Adipocyte (in vitro differentiated cells): Measurements from ENCODE around the gene MAST3.

ENCODE experiments used
- DNase-seq: peaks from one replicate; pipeline ENCODE4 v3.0.0-alpha.2; 2015; ENCODE audit warnings: low read depth
- H3K27me3 ChIP-seq: replicated peaks from 2 replicates; pipeline ENCODE4 v1.7.0; 2013; ENCODE audit warnings: mild to moderate bottlenecking, low read length, moderate library complexity; ENCODE audit not compliant: control insufficient read depth, insufficient read depth
- H3K36me3 ChIP-seq: 2 replicates; pipeline ENCODE4 v1.7.0; 2013; ENCODE audit warnings: low read length, mild to moderate bottlenecking, moderate library complexity; ENCODE audit not compliant: control insufficient read depth, insufficient read depth, severe bottlenecking
- H3K4me1 ChIP-seq: 2 replicates; pipeline ENCODE4 v1.7.0; 2013; ENCODE audit warnings: mild to moderate bottlenecking, low read length, moderate library complexity; ENCODE audit not compliant: control insufficient read depth, insufficient read depth
- H3K4me3 ChIP-seq: 2 replicates; pipeline ENCODE4 v1.7.0; 2013; ENCODE audit warnings: mild to moderate bottlenecking, low read length, moderate library complexity
- H3K9ac ChIP-seq: 2 replicates; pipeline ENCODE4 v1.7.0; 2013; ENCODE audit warnings: mild to moderate bottlenecking, low read length, moderate library complexity
- H3K9me3 ChIP-seq: 2 replicates; pipeline ENCODE4 v1.7.0; 2013; ENCODE audit warnings: mild to moderate bottlenecking, low read length, moderate library complexity; ENCODE audit not compliant: control insufficient read depth

Gene MAST3

DNA sequence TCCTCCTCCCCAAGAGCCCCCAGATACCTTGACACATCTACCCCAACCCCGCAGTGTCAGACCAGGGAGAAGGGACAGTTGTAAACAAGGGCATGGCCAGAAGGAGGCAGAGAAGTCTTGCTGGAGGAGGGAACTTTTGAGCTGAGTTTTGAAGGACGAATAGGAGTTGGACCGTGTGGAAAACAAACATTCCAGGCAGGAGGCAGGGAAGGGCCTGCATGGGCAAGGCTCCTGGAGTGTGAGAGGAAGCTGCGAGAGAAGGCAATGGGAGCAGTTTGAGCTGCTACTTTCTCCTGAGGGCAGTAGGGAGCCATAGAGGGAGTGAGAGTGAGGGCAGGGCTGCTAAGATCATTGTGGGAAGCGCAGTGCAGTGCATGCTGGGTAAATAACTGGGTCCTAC lies 34.1 kb upstream of the MAST3 start:
- H3K4me3 ChIP-seq = no peak overlapping the region
- H3K36me3 ChIP-seq = no peaks in the 10 kb centered on the region
- H3K9me3 ChIP-seq = no peaks in the 10 kb centered on the region
- H3K27me3 ChIP-seq = peaks cover 14% of the 10 kb centered on the region
- no peak for DNase-seq
- no peak overlapping the region for H3K9ac ChIP-seq
- no peaks in the 10 kb centered on the region for H3K4me1 ChIP-seq

DNA sequence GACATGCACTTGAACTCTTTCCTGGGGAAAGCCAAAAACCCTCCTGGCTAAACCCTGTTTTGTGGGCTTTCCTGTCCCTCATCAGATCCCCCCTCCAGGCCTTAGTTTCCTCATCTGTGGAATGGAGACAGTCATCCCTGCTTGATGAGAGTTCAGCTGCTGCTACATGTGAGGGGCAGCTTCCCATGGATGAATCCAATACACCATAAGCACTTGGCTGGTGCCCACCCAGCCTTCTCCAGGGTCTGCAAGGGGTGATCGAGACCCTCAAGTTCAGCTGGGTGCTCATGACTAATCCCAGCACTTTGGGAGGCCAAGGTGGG lies 32.4 kb upstream of the MAST3 start:
- no peaks in the 10 kb centered on the region for H3K36me3 ChIP-seq
- H3K9ac ChIP-seq = no peak overlapping the region
- DNase-seq = no peak
- no peaks in the 10 kb centered on the region for H3K9me3 ChIP-seq
- peaks cover 24% of the 10 kb centered on the region for H3K27me3 ChIP-seq
- no peak overlapping the region for H3K4me3 ChIP-seq
- H3K4me1 ChIP-seq = no peaks in the 10 kb centered on the region

DNA sequence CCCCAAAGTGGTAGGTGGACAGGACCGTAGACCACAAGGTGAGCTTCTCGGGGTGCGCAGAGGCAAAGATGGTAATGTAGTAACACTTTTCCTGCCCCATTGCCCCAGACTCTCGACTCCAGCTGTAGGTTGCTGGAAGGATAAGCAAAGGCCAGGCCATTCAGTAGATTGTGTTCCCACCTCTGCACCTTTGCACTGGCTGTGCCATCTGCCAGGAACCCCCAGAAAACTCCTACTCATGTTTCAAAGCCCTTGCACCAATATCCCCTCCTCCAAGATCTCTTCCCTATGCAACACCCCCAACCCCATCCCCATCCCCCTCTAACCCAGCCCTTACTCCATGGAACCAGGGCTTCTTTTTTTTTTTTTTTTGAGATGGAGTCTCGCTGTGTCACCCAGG lies 29.2 kb upstream of the MAST3 start:
- Histone ChIP-seq H3K4me3 (no peak overlapping the region), H3K4me1 (no peaks in the 10 kb centered on the region), H3K9me3 (no peaks in the 10 kb centered on the region), H3K9ac (no peak overlapping the region), H3K36me3 (no peaks in the 10 kb centered on the region), H3K27me3 (peaks cover 33% of the 10 kb centered on the region)
- DNase-seq = no peak

DNA sequence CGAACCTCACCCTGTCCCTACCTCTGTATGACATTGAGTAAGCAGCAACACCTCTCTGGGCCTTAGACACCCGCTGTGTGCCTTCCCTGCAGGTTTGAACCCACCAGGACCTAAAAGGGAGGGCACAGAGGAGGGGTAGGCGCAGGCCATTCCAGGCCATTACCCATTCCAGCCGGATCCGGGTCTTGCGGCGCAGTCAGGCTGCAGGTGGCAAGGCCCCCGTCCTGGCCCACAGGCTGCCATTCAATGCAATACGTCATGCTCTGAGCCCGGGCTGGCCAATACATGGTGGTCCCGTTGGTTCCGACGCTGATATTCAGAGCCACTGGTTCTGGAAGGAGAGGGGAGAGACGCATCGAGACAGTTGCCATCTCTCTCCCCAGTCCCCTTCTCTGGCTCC lies 28.2 kb upstream of the MAST3 start:
- Histone ChIP-seq H3K27me3 (peaks cover 29% of the 10 kb centered on the region), H3K9ac (no peak overlapping the region), H3K4me3 (no peak overlapping the region), H3K4me1 (no peaks in the 10 kb centered on the region), H3K9me3 (no peaks in the 10 kb centered on the region), H3K36me3 (no peaks in the 10 kb centered on the region)
- DNase-seq = no peak

DNA sequence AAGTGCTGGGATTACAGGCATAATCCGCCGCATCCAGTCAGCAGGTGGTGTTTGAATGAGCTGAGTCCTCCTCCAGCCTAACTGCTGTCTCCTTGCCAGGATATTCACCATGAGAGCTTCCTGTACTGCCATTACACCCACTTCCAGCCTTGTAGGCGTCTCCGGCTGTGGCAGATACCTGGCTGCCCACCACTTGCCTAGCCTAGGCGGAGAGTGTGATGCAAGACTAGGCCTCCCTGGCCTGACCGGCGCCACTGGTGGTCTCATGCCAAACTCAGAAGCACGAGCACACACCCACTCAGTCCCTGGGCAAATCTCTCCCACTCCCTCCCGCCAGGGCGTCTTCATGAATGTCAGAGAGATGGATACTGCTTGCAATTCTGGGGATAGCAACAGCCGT lies 27.4 kb upstream of the MAST3 start:
- Histone ChIP-seq H3K4me3 (no peak overlapping the region), H3K9me3 (no peaks in the 10 kb centered on the region), H3K9ac (no peak overlapping the region), H3K27me3 (peaks cover 29% of the 10 kb centered on the region), H3K36me3 (no peaks in the 10 kb centered on the region), H3K4me1 (no peaks in the 10 kb centered on the region)
- no peak for DNase-seq

DNA sequence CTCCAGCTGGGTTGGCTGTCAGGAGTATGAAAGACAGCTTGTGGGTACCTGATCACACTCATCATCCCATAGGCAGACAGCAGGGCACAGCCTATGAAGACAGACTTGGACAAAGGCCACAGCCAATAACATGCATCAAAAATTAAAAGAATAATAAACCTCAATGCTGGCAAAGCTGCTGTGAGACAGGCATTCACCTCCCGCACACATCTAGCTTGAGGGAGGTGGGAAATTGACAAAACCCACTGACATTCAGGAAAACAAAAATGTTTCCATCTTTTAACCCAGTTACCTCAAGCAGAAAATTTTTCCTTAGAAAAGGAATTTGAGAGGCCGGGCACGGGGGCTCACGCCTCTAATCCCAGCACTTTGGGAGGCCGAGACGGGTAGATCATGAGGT lies 25.2 kb upstream of the MAST3 start:
- Histone ChIP-seq H3K9me3 (no peaks in the 10 kb centered on the region), H3K4me3 (no peak overlapping the region), H3K27me3 (peaks cover 28% of the 10 kb centered on the region), H3K4me1 (no peaks in the 10 kb centered on the region), H3K9ac (no peak overlapping the region), H3K36me3 (no peaks in the 10 kb centered on the region)
- no peak for DNase-seq

DNA sequence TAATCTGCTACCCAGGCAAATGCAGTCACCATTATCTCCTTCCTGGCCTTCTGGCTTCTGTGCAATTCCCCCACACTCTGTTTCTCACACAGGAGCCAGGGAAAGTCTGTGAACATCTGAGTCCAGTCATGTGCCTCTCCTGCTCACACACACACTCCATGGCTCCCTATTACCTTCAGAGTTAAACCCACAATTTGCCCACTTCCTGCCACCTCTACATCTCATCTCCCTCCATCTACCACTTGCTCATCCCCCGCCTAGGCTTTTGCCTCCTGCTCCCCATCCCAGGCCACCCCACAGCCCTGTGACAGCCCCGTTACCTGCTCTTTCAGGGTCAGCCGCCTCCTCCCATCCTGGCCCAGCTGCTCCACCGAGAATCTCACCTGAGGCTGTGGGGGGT lies 24.4 kb upstream of the MAST3 start:
- Histone ChIP-seq H3K27me3 (peaks cover 26% of the 10 kb centered on the region), H3K36me3 (no peaks in the 10 kb centered on the region), H3K9ac (no peak overlapping the region), H3K4me3 (no peak overlapping the region), H3K4me1 (no peaks in the 10 kb centered on the region), H3K9me3 (no peaks in the 10 kb centered on the region)
- no peak for DNase-seq

DNA sequence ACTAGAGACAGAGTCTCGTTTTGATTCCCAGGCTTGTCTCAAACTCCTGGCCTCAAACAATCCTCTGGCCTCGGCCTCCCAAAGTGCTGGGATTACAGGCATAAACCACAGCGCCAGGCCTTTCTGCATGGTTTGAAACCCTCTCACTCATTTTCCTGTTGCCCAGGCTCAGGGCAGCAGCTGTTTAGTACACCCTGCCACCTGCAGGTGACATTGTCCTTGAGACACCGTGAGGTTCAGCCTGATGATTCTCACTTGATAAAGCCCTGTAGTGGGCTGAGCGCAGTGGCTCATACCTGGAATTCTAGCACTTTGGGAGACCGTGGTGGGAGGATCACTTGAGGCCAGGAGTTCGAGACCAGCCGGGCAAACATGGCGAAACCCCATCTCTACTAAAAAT lies 23.4 kb upstream of the MAST3 start:
- DNase-seq = no peak
- Histone ChIP-seq H3K9me3 (no peaks in the 10 kb centered on the region), H3K4me3 (no peak overlapping the region), H3K4me1 (no peaks in the 10 kb centered on the region), H3K9ac (no peak overlapping the region), H3K27me3 (peaks cover 24% of the 10 kb centered on the region), H3K36me3 (no peaks in the 10 kb centered on the region)

DNA sequence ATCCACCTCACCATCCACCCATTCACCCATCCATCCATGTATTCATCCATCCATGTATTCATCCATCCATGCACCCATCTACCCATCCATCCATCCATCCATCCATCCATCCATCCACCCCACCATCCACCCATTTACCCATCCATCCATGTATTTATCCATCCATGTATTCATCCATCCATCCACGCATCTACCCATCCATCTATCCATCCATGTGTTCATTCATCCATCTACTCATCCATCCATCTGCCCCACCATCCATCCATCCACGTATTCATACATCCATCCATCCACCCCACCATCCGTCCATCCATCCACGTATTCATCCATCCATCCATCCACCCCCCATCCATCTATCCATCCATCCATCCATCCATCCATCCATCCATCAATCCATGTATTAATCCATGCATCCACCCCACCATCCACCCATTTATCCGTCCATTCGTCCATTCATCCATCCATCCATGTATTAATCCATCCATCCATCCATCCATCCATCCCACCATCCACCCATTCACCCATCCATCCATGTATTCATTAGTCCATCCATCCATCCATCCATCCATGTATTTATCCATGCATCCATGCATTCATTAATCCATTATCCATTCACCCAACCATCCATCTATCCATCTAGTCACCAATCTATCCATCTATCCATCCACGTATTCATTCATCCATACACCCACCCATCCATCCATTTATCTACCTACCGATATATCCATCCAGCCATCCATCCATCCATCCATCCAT lies 13.5 kb upstream of the MAST3 start:
- no peak for DNase-seq
- Histone ChIP-seq H3K4me1 (peaks cover under 1% of the 10 kb centered on the region), H3K36me3 (no peaks in the 10 kb centered on the region), H3K9ac (no peak overlapping the region), H3K4me3 (no peak overlapping the region), H3K9me3 (peaks cover 3% of the 10 kb centered on the region), H3K27me3 (peaks cover 28% of the 10 kb centered on the region)

DNA sequence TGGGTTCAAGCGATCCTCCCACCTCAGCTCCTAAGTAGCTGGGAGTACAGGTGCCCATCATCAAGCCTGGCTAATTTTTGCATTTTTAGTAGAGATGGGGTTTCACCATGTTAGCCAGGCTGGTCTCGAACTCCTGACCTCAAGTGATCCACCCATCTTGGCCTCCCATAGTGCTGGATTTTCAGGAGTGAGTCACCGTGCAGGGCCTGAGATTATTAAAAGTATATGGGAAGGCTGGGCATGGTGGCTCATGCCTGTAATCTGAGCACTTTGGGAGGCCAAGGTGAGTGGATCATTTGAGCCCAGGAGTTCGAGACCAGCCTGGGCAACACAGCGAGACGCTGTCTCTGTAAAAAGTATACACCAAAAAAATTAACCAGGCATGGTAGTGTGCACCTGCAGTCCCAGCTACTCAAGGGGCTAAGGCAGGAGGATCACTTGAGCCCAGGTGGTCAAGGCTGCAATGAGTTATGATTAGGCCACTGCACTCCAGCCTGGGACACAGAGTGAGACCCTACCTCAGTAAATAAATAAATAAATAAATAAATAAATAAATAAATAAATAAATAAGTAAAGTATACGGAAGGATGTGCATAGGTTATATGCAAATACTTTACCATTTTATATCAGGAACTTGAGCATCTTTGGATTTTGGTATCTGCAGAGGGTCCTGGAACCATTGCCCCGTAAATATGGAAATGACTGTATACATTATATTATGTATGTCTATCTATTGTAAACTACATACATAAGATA lies 11.7 kb upstream of the MAST3 start:
- Histone ChIP-seq H3K36me3 (no peaks in the 10 kb centered on the region), H3K27me3 (peaks cover 22% of the 10 kb centered on the region), H3K9ac (no peak overlapping the region), H3K4me3 (no peak overlapping the region), H3K9me3 (peaks cover 3% of the 10 kb centered on the region), H3K4me1 (peaks cover 12% of the 10 kb centered on the region)
- no peak for DNase-seq

DNA sequence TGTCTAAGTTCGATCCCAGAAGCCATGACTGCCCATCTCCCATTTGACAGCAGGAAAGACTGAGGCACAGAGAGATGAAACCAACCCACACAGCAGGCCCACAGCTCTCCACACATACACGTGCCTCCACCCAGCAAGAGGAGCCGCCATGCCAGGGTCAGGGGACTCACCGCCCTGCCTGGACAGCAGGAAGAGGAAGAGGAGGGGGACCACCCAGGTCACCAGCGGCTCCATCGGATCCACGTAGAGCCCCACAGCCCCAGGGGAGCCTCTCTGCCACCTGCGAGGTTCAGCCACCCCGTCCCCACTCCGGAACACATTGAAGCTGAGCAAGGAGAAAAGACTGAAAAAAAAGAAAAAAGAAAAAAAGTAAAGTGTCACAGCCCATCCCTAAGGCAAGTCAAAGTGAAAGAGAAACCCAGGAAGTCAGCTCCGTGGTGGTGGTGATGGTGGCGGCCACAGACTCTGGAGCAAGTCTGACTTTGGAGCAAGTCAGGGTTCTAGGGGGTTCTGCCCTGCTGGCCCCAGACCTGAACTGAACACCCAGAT lies 10.9 kb upstream of the MAST3 start, which contains the start of gene IL12RB1:
Gene IL12RB1, minus strand, starts transcription at position 345 of the 549 bp plus-strand sequence. Its CDS starts 111 bp downstream, at position 234.
- Histone ChIP-seq H3K27me3 (peaks cover 22% of the 10 kb centered on the region), H3K4me1 (peaks cover 13% of the 10 kb centered on the region), H3K4me3 (no peak within 1 kb of the TSS), H3K9me3 (peaks cover 3% of the 10 kb centered on the region), H3K36me3 (no peaks in the 10 kb centered on the region), H3K9ac (no peak within 1 kb of the TSS)
- DNase-seq = no peak
